ENCODE data around the gene HLA-DOB.

DNA sequence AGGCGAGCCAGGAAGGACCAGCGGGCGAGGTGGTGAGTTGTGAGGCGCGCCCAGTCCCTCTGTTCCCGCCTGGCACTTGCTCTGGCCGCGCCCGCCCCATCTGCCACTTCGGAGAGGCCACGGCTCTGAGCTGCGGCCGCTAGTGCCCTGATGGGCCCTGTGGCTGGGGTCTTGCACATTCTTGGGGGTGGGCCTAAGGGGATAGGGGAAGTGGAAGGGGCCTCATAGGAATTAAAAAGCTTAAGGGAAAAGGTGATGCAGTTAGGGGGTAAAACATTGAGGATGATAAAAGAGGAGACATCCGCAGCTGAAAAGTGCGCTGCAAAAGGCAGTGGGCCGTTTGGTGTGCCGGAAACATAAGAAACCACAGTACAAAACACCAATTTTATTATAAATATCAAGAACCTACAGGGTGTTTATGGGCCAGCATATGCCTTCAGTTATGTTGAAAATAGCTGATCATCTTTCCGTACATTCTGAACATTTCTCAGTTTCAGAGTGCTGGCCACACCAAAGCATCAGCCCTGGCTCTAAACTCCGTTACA is 28.1 kb upstream of the HLA-DOB start:
- no peak for TF ChIP-seq CTCF (IDR thresholded peaks at IDR 0.05)
- TF ChIP-seq POLR2A (IDR thresholded peaks at IDR 0.05): no peak
